Fibroblast of mammary gland (primary cell): ENCODE measurements around the gene ZNF592.

Source experiments
- DNase-seq: peaks from one replicate; pipeline ENCODE4 v3.0.0-alpha.2; 2010; ENCODE audit warnings: low read depth
- H3K4me3 ChIP-seq: 2 replicates; pipeline ENCODE4 v1.5.1; 2011; ENCODE audit warnings: low read depth, mild to moderate bottlenecking, low read length, moderate library complexity; ENCODE audit not compliant: control insufficient read depth
- TF ChIP-seq, protein P1 (sequence below): conservative IDR thresholded peaks from 2 replicates; pipeline ENCODE4 v1.5.1; 2011; ENCODE audit warnings: low read depth, low read length, inconsistent platforms; ENCODE audit not compliant: control insufficient read depth, insufficient read depth

ZNF592 gene

GRCh38 chr15:84835661-84836337 lies 87.4 kb downstream of the ZNF592 start:
- DNase-seq = no peak
- TF ChIP-seq, protein P1, sequence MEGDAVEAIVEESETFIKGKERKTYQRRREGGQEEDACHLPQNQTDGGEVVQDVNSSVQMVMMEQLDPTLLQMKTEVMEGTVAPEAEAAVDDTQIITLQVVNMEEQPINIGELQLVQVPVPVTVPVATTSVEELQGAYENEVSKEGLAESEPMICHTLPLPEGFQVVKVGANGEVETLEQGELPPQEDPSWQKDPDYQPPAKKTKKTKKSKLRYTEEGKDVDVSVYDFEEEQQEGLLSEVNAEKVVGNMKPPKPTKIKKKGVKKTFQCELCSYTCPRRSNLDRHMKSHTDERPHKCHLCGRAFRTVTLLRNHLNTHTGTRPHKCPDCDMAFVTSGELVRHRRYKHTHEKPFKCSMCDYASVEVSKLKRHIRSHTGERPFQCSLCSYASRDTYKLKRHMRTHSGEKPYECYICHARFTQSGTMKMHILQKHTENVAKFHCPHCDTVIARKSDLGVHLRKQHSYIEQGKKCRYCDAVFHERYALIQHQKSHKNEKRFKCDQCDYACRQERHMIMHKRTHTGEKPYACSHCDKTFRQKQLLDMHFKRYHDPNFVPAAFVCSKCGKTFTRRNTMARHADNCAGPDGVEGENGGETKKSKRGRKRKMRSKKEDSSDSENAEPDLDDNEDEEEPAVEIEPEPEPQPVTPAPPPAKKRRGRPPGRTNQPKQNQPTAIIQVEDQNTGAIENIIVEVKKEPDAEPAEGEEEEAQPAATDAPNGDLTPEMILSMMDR = no peak
- no peak overlapping the region for H3K4me3 ChIP-seq

GRCh38 chr15:84836844-84837243 lies 88.5 kb downstream of the ZNF592 start:
- no peak overlapping the region for H3K4me3 ChIP-seq
- no peak for DNase-seq
- TF ChIP-seq, protein P1 = no peak

- DNase-seq = no peak
- TF ChIP-seq, protein P1 = no peak
- no peak overlapping the region for H3K4me3 ChIP-seq
These were observed 91.3 kb downstream of the ZNF592 start for GRCh38 chr15:84839714-84840113.

- DNase-seq = no peak
- TF ChIP-seq, protein P1 = no peak
- no peak overlapping the region for H3K4me3 ChIP-seq
These were observed 91.9 kb downstream of the ZNF592 start for GRCh38 chr15:84840255-84840654.

DNA sequence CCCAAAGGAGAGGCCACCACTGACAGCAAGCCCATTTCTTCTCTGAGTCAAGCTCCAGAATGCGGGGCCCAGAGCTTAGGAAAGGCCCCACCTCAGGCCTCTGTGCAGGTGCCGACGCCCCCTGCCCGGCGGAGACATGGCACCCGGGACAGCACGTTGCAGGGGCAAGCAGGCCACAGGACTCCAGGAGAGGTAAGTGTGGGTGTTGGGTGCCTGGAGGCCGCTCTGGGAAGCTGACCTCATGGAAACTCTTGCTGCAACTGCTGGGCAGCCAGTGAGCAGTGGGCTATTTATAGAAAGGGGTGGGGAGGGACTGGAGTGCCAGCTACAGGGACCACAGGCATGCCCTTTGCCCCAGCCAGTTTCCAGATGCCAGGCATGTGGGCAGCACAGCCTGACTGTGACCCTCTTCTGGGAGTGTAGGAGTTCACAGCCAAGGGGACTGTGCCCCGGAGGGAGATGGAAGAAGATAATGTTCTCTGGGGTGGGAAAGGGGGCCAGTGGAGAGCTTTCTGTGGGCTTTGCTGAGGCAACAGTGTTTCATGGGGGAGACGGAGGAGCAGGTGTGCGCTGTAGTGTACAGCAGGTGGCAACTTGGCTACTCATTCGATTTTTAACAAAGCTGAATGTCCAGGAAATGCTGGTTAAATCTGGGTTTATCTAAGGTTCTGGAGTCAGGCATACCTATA lies 92.5 kb downstream of the ZNF592 start:
- TF ChIP-seq, protein P1 = no peak
- peak; percentile 42 for DNase-seq
- H3K4me3 ChIP-seq = no peak overlapping the region

DNA sequence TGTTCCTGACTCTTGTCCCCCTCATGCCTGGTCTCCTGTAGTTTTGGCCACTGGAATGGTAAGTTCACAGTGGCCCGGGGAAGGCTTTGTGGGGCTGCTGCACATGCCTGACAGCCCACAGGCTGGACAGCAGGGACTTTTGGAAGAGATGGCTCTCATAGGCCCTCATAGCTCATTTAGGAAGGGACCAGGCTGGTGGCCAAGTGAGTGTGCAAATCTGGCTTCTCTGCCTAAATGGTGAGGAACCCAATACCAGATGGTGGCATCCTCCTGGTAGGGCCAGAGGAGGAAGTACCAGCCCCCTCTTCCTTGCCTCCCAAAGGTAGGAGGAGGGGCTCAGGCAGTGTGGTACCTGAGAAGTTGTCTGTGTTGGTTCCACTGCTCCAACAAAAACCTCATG lies 94.4 kb downstream of the ZNF592 start:
- DNase-seq = no peak
- H3K4me3 ChIP-seq = no peak overlapping the region
- TF ChIP-seq, protein P1 = no peak
